Stimulated activated CD4-positive, alpha-beta T cell treated with anti-CD3 and anti-CD28 coated beads, Interleukin-2, amount 100 ng/mL, for 48 hours (primary cell): ENCODE measurements around the gene BICDL2.
"Not testable (repeated sequence)": the region's sequence is repeated elsewhere in the genome, so short reads cannot be mapped to it uniquely, and the experiment has no call there.

Source experiments
- DNase-seq, 2 donors: peaks; one replicate each; pipeline ENCODE4 v3.0.0-alpha.2; 2020

Gene BICDL2

GRCh38 chr16:3036726-3037315, at the start of gene BICDL2:
BICDL2 (minus strand) TSS chr16:3036944; CDS start chr16:3035496, 1,448 bp downstream.
- DNase-seq: no peak

- no peak for DNase-seq
Measured at GRCh38 chr16:3085868-3086595, 49.3 kb upstream of the BICDL2 start.

GRCh38 chr16:3084969-3085670, 48.4 kb upstream of the BICDL2 start:
- no peak for DNase-seq

- no peak for DNase-seq
Measured at GRCh38 chr16:3084491-3084890, 47.7 kb upstream of the BICDL2 start.

- DNase-seq: not testable (repeated sequence)
Measured at GRCh38 chr16:3083408-3083807, 46.7 kb upstream of the BICDL2 start.

GRCh38 chr16:3081957-3082356, 45.2 kb upstream of the BICDL2 start:
- DNase-seq: not testable (repeated sequence)

- no peak for DNase-seq
Measured at GRCh38 chr16:3080024-3080423, 43.3 kb upstream of the BICDL2 start.

- no peak for DNase-seq
Measured at GRCh38 chr16:3076577-3076976, 39.8 kb upstream of the BICDL2 start.

- not testable (repeated sequence) for DNase-seq
Measured at GRCh38 chr16:3075946-3076345, 39.2 kb upstream of the BICDL2 start.

- DNase-seq: no peak
Measured at GRCh38 chr16:3075523-3075915, 38.8 kb upstream of the BICDL2 start.

GRCh38 chr16:3074860-3075522, 38.2 kb upstream of the BICDL2 start:
- peak; percentile 59 to 68 for DNase-seq

- DNase-seq: no peak
Measured at GRCh38 chr16:3073448-3073847, 36.7 kb upstream of the BICDL2 start.

GRCh38 chr16:3072576-3073263, 36.0 kb upstream of the BICDL2 start:
- not testable (repeated sequence) for DNase-seq

GRCh38 chr16:3072148-3072547, 35.4 kb upstream of the BICDL2 start:
- not testable (repeated sequence) for DNase-seq

GRCh38 chr16:3071655-3072054, 34.9 kb upstream of the BICDL2 start:
- no peak for DNase-seq

GRCh38 chr16:3070608-3071111, 33.9 kb upstream of the BICDL2 start:
- no peak for DNase-seq

GRCh38 chr16:3069146-3069545, 32.4 kb upstream of the BICDL2 start:
- not testable (repeated sequence) for DNase-seq

- no peak for DNase-seq
Measured at GRCh38 chr16:3068487-3068886, 31.7 kb upstream of the BICDL2 start.

- no peak for DNase-seq
Measured at GRCh38 chr16:3066440-3066748, 29.6 kb upstream of the BICDL2 start.

GRCh38 chr16:3065742-3066439, 29.1 kb upstream of the BICDL2 start:
- DNase-seq: no peak

GRCh38 chr16:3065069-3065741, 28.5 kb upstream of the BICDL2 start, which contains the start of gene IL32:
IL32 (plus strand) TSS chr16:3065640; CDS start chr16:3065812, 172 bp downstream.
- peak in 1 of 2 donors; percentile 70 for DNase-seq
